ENCODE results near the gene PRCP.

The PRCP gene

DNA sequence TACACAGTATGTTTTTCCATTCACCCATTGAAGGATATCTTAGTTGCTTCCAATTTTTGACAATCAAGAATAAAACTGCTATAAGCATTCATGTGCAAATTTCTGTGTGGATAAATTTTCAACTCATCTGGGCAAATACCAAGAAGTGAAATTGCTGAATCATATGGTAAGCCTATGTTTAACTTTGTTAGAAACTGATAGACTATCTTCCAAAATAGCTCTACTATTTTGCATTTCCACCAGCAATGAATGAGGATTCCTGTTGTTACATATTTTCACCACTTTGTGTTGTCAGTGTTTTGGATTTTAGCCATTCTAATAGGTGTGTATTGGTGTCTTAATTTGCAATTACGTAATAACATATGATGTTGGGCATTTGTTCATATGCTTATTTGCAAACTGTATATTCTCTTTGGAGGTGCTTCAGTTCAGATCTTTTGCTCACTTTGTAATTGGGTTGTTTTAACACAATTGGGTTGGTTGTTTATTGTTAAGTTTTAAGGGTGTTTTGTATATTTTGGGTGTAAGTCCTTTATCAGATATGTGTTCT, 117.3 kb downstream of the PRCP start:
- no peak for DNase-seq (ENCODE audit: low read depth)

DNA sequence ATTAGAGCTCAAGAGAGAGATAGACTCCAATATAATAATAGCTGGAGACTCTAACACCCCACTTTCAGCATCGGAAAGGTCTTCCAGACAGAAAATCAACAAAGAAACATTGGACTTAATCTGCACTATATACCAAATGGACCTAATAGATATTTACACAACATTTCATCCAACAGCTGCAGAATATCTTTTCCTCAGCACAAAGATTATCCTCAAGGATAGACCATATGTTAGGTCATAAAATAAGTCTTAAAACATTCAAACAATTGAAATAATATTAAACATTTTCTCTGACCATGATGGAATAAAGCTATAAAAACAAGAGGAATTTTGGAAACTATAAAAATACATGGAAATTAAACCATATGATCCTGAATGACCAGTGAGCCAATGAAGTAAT, 121.5 kb downstream of the PRCP start:
- no peak for DNase-seq (ENCODE audit: low read depth)

DNA sequence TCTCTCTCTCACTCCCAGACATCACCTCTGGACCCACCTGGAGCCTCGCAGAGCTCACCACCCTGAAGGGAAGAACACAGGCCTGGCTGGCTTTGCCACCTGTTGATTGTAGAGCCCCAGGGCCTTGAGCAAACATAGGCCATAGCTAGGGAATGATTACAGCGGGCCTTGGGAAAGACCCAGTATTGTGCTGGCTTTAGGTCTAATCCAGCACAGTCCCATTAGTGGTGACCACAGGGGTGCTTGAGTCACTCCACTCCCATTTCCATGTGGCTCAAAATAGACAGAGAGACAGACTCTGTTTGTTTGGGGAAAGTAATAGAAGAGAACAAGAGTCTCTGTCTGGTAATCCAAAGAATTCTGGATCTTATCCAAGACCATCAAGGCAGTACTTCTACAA, 123.9 kb downstream of the PRCP start:
- no peak for DNase-seq (ENCODE audit: low read depth)

DNA sequence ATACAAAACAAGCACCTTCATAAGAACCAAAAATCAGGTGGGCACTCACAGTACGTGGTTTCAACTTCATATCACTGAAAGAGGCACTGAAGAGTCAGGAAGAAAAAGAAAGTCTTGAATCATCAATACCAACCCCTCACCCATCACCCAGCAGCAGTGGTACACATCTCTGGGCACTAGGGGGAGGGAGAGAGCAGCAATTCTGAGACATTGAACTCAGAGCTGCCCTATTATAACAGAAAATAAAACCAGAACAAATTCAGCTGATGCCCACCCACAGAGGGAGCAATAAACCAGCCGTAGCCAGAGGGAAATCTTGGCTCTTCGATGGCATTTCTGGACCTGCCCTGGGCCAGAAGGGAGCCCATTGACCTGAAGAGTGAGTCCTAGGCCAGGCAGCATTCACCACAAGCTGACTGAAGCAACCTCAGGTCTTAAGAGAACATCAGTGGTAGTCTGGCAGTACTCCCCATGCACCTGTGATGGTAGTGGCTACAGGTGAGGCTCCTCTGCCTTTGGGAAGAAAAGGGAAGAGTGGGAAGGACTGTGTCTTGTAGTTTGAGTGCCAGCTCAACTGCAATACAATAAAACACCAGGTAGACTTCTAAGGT, 124.4 kb downstream of the PRCP start:
- no peak for DNase-seq (ENCODE audit: low read depth)

DNA sequence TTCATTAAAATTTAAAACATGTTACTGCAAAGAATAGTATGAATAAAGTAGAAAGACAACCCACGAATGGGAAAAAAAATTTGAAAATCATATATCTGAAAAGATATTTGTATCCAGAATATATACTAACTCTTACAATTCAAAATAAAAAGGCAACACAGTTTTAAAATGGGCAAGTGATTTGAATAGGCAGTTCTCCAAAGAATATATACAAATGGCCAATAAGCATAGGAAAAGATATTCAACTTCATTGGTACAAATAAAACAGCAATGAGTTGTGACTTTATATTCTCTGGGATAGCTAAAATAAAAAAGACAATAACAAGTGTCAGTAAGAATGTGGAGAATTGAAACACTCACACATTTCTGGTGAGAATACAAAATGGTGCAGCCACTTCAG, 125.0 kb downstream of the PRCP start:
- DNase-seq (ENCODE audit: low read depth) = no peak

All from stimulated activated CD8-positive, alpha-beta memory T cell treated with anti-CD3 and anti-CD28 coated beads, Interleukin-15, amount 100 ng/mL, for 24 hours (primary cell).